Astrocyte (in vitro differentiated cells and primary cell): ENCODE results near the gene CNN1.

Experiments
- EZH2 ChIP-seq: IDR thresholded peaks from 2 replicates; pipeline ENCODE4 v1.6.1; 2012; ENCODE audit warnings: mild to moderate bottlenecking, low read length, inconsistent platforms; ENCODE audit not compliant: insufficient read depth
- TF ChIP-seq, protein P1 (sequence below): IDR thresholded peaks from 2 replicates; pipeline ENCODE4 v1.5.1; 2011; ENCODE audit warnings: low read depth, mild to moderate bottlenecking, inconsistent platforms, low read length, moderate library complexity; ENCODE audit not compliant: insufficient read depth

DNA sequence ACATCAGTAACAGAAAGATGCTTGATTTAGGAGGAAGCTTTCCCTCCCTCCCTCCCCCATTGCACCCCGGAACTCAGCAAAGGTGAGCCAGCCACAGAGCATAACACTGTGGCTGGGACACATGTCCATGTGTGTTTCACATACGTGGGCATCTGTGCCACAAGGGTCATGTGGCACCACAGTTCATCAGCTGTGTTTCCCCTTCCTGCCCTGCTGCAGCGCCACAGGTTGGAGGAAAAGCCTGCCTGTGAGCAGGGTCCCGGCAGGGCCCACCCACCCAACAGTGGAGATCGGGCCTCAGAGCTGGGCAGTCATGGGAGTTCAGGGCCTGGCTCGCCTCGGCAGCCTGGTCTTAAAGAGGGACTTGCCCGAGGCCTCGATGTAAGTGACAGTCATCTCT, 36.0 kb downstream of the CNN1 start:
- TF ChIP-seq, protein P1, sequence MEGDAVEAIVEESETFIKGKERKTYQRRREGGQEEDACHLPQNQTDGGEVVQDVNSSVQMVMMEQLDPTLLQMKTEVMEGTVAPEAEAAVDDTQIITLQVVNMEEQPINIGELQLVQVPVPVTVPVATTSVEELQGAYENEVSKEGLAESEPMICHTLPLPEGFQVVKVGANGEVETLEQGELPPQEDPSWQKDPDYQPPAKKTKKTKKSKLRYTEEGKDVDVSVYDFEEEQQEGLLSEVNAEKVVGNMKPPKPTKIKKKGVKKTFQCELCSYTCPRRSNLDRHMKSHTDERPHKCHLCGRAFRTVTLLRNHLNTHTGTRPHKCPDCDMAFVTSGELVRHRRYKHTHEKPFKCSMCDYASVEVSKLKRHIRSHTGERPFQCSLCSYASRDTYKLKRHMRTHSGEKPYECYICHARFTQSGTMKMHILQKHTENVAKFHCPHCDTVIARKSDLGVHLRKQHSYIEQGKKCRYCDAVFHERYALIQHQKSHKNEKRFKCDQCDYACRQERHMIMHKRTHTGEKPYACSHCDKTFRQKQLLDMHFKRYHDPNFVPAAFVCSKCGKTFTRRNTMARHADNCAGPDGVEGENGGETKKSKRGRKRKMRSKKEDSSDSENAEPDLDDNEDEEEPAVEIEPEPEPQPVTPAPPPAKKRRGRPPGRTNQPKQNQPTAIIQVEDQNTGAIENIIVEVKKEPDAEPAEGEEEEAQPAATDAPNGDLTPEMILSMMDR, result no peak
- TF ChIP-seq EZH2, result no peak
